Esophagus squamous epithelium (tissue), 5 donors: ENCODE measurements around the gene SLC27A2. TPM values are rescaled to one million over a fixed set of nuclear protein-coding genes. Genes with fewer than 3 reads are reported as not detected.

Experiments used
- DNase-seq: peaks from one replicate; lab custom pipeline; 2025; lab: John Stamatoyannopoulos, UW
- H3K27ac ChIP-seq, 4 donors: fragments of 200-600 bp; sonication (generic); one replicate each; pipeline ENCODE4 v1.5.1; 2016 to 2019; ENCODE audit warnings: mild to moderate bottlenecking in 1 of 4
- H3K27me3 ChIP-seq, 4 donors: fragments of 200-600 bp; sonication (generic); 1 replicate in 3 of 4; 2 replicates in 1 of 4; pipeline versions ENCODE4 v1.5.1 to v1.6.0; 2017 to 2021; ENCODE audit warnings: antibody characterized with exemption in 1 of 4
- H3K36me3 ChIP-seq, 3 donors: fragments of 200-600 bp; sonication (generic); one replicate each; pipeline ENCODE4 v1.5.1; 2016 to 2019
- H3K4me1 ChIP-seq, 3 donors: fragments of 200-600 bp; sonication (generic); one replicate each; pipeline ENCODE4 v1.5.1; 2017 to 2019
- H3K4me3 ChIP-seq, 4 donors: fragments of 200-600 bp; sonication (generic); 1 replicate in 3 of 4; 2 replicates in 1 of 4; pipeline ENCODE4 v1.5.1; 2016 to 2019; ENCODE audit warnings: mild to moderate bottlenecking in 2 of 4, moderate library complexity in 1 of 4
- H3K9me3 ChIP-seq, 3 donors: fragments of 200-600 bp; sonication (generic); one replicate each; pipeline ENCODE4 v1.5.1; 2016 to 2019
- POLR2A ChIP-seq, 4 donors: fragments of 450-650 bp; IDR thresholded peaks; one replicate each; pipeline ENCODE4 v1.6.1; 2017; ENCODE audit warnings: antibody characterized with exemption in 4 of 4, mild to moderate bottlenecking in 4 of 4, moderate library complexity in 3 of 4
- WGBS, 2 donors: methylation state at CpG; one replicate each; pipeline ENCODE4 v1.1.5; 2018; 5-methylcytosine and 5-hydroxymethylcytosine counted together
- intact Hi-C: fragments of 100-400 bp; cut with DNase I; formaldehyde crosslinking; loops from one replicate; pipeline ENCODE4 v1.15.0; 2022
- total RNA-seq, 4 donors: library from RNA; depleted of rRNA; stranded (reverse); fragments of >200 nt; gene quantifications; one replicate each; pipeline ENCODE4 v1.1.0, GENCODE V29; 2016
- TF ChIP-seq, protein P1 (sequence below), 6 experiments: fragments of 450-650 bp in 4 of 6; fragments of 200-600 bp in 2 of 6; sonication (generic) in 2 of 6; IDR thresholded peaks; one replicate each; pipeline ENCODE4 v1.5.1; 2016 to 2019; ENCODE audit warnings: antibody characterized with exemption in 6 of 6, mild to moderate bottlenecking in 4 of 6, moderate library complexity in 4 of 6
- donor health status: DM: yes; HTN: yes; CAD: no.

SLC27A2 gene
- total RNA-seq, 4 donors from 2014 or later, result 2.2 to 9.4 (median 3.8) TPM

DNA sequence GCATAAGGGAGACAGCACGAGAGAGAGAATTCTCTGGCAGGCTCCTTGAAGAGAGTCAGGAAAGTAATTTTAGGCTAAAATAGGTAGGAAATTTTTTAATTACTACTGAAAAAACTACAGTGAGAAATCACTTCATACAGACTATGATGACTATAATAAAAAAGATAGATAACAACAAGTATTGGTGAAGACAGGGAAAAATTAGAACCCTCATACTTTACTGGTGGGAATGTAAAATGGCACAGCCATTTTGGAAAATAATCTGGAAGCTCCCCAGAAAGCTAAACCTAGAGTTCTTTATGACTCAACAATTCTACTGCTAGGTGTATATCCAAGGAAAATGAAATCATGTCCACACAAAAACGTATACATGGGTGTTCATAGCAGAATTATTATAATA is 85.6 kb downstream of the SLC27A2 start:
- intact Hi-C loops, result no loop called here
- Histone ChIP-seq H3K27me3 (peaks cover 0 to 9% (median 0%) of the 10 kb centered on the region in 4 donors), H3K4me3 (no peak overlapping the region), H3K4me1 (no peaks in the 10 kb centered on the region), H3K9me3 (no peaks in the 10 kb centered on the region), H3K27ac (no peak overlapping the region), H3K36me3 (no peaks in the 10 kb centered on the region)
- TF ChIP-seq POLR2A (IDR thresholded peaks at IDR 0.05), result no peak
- TF ChIP-seq, protein P1, sequence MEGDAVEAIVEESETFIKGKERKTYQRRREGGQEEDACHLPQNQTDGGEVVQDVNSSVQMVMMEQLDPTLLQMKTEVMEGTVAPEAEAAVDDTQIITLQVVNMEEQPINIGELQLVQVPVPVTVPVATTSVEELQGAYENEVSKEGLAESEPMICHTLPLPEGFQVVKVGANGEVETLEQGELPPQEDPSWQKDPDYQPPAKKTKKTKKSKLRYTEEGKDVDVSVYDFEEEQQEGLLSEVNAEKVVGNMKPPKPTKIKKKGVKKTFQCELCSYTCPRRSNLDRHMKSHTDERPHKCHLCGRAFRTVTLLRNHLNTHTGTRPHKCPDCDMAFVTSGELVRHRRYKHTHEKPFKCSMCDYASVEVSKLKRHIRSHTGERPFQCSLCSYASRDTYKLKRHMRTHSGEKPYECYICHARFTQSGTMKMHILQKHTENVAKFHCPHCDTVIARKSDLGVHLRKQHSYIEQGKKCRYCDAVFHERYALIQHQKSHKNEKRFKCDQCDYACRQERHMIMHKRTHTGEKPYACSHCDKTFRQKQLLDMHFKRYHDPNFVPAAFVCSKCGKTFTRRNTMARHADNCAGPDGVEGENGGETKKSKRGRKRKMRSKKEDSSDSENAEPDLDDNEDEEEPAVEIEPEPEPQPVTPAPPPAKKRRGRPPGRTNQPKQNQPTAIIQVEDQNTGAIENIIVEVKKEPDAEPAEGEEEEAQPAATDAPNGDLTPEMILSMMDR (IDR thresholded peaks at IDR 0.05), result no peak
- 55 to 60% methylated on average over 2 of the region's 2 CpGs for WGBS, 2 donors
- no peak for DNase-seq

DNA sequence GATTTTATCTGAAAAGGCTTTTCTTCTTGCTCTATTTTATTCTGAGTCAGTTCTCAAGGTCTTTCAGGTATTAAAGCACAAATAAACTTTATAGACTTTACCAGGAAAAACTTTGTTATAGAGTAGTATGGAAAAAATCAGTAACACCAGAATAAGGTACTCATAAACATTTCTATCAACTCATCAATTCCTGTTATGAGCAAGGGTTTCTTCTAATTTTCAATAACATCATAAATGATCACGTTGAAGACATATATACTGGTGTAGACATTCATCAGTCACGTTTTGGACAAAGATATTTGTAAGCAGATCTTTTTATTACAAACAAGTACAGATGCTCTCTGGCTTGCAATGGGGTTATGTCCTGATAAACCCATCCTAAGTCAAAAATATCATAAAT is 93.1 kb downstream of the SLC27A2 start:
- Histone ChIP-seq H3K4me1 (peaks cover 0 to under 1% (median 0%) of the 10 kb centered on the region in 3 donors), H3K36me3 (peaks cover 0 to 7% (median 0%) of the 10 kb centered on the region in 3 donors), H3K4me3 (no peak overlapping the region), H3K9me3 (no peaks in the 10 kb centered on the region), H3K27me3 (no peaks in the 10 kb centered on the region), H3K27ac (no peak overlapping the region)
- no peak for TF ChIP-seq POLR2A (IDR thresholded peaks at IDR 0.05)
- TF ChIP-seq, protein P1 (IDR thresholded peaks at IDR 0.05), result no peak
- DNase-seq, result no peak
- intact Hi-C loops, result no loop called here
- whole genome bisulfite sequencing, 2 donors, result 43 to 47% methylated on average over 2 of the region's 2 CpGs

DNA sequence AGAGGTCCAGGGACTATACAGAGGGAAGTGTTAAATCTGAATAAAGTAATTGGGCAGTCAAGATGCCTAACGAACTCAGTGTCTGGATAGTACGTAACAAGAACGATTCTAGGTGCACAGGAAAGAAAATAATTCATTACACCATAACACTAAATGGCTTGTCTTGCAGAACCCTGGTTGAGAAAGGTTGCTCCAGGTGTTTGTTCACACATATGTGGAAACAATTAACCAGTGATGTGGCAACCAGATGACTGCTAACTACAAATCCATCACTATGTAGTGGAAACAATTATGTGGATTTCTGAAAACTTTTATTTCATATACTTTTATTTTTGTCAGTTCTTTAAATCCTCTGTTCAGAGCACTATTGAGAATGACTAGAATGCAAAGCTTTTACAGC is 93.9 kb downstream of the SLC27A2 start:
- 88 to 90% methylated on average over 3 of the region's 3 CpGs for WGBS, 2 donors
- Histone ChIP-seq H3K4me3 (no peak overlapping the region), H3K9me3 (no peaks in the 10 kb centered on the region), H3K4me1 (peaks cover 0 to 6% (median 0%) of the 10 kb centered on the region in 3 donors), H3K27me3 (no peaks in the 10 kb centered on the region), H3K36me3 (peaks cover 0 to 7% (median 0%) of the 10 kb centered on the region in 3 donors), H3K27ac (no peak overlapping the region)
- intact Hi-C loops, result no loop called here
- TF ChIP-seq, protein P1 (IDR thresholded peaks at IDR 0.05), result no peak
- no peak for TF ChIP-seq POLR2A (IDR thresholded peaks at IDR 0.05)
- DNase-seq, result no peak

DNA sequence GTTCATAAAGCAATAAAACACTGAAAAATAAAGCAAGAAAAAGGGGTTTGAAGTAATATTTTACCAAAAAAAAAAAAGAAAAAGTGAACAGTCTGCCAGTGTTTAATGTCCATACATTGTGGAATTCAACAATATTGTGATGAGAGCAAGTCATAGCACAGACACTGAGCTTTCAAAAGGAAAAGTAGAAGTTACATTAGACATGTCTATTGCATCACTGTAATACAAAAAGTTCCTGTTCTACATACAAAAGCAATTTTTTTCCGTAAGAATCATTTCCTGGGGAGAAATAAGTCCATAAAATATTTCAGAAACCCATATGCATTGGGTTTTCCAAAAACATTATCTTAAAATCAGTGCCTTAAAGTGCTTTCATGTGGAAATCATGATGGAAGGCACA is 95.4 kb downstream of the SLC27A2 start:
- WGBS, 2 donors, result 76 to 77% methylated on average over 1 of the region's 1 CpG
- H3K4me3 ChIP-seq, result no peak overlapping the region
- TF ChIP-seq POLR2A (IDR thresholded peaks at IDR 0.05), result no peak
- TF ChIP-seq, protein P1 (IDR thresholded peaks at IDR 0.05), result no peak
- H3K27me3 ChIP-seq, result no peaks in the 10 kb centered on the region
- DNase-seq, result no peak
- H3K9me3 ChIP-seq, result no peaks in the 10 kb centered on the region
- intact Hi-C loops, result no loop called here
- peaks cover 0 to 7% (median 0%) of the 10 kb centered on the region in 3 donors for H3K36me3 ChIP-seq
- H3K27ac ChIP-seq, result no peak overlapping the region
- peaks cover 0 to 6% (median 0%) of the 10 kb centered on the region in 3 donors for H3K4me1 ChIP-seq

DNA sequence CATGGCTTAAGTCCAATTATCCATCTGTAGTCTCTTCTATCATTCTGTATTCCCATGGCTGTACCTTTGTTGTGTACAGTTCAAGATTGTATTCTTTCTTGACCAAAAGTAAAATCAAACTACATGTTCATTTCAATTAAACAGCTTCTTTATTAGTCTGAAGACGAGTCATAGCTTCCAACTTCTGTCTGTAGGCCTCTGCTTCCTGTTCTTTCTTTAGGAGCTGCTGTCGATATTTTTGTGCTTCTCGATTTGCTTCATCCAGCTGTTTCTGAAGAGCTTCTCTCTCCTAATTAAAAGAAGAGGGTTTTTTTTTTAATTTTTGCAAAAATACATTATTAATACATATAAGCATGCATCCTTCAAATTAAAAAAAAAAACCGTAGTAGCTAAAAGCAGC is 96.5 kb downstream of the SLC27A2 start:
- Histone ChIP-seq H3K27me3 (no peaks in the 10 kb centered on the region), H3K4me3 (no peak overlapping the region), H3K9me3 (no peaks in the 10 kb centered on the region), H3K27ac (no peak overlapping the region), H3K4me1 (peaks cover 0 to 6% (median 0%) of the 10 kb centered on the region in 3 donors), H3K36me3 (peaks cover 0 to 7% (median 0%) of the 10 kb centered on the region in 3 donors)
- intact Hi-C loops, result no loop called here
- DNase-seq, result no peak
- 76 to 78% methylated on average over 4 of the region's 4 CpGs for WGBS, 2 donors
- no peak for TF ChIP-seq POLR2A (IDR thresholded peaks at IDR 0.05)
- TF ChIP-seq, protein P1 (IDR thresholded peaks at IDR 0.05), result no peak
